Panc1 (cell line): ENCODE data around the gene ZBTB8A. TPM values are rescaled to one million over a fixed set of nuclear protein-coding genes. Genes with fewer than 3 reads are reported as not detected.
"Not testable (repeated sequence)": the region's sequence is repeated elsewhere in the genome, so short reads cannot be mapped to it uniquely, and the experiment has no call there.

Experiments used
- ATAC-seq: fragments of 200-7000 bp; cut with Tn5 transposase; 2 replicates; pipeline ENCODE4 v1.9.1; 2020; ENCODE audit warnings: mild to moderate bottlenecking, moderate library complexity
- BruUV-seq: library from RNA; stranded (reverse); fragments of 400-500 nt; replicated peaks from 2 replicates; lab custom pipeline; 2021; lab: Mats Ljungman, UMichigan
- CTCF ChIA-PET: fragments of 300-600 bp; sonication (Branson Sonifier 250); formaldehyde crosslinking; loops from one replicate; lab custom pipeline; 2022; ENCODE audit warnings: antibody characterized with exemption; lab: Charles Lee
- POLR2A ChIA-PET: fragments of 300-600 bp; sonication (Branson Sonifier 250); formaldehyde crosslinking; loops from one replicate; lab custom pipeline; 2022; ENCODE audit warnings: antibody characterized with exemption; lab: Charles Lee
- DNase-seq: peaks from one replicate; pipeline ENCODE4 v3.0.0-alpha.2; 2010; ENCODE audit warnings: low read depth, low spot score
- H3K27ac ChIP-seq: 2 replicates; pipeline ENCODE4 v1.5.1; 2011; ENCODE audit warnings: mild to moderate bottlenecking, low read length, inconsistent platforms
- H3K27me3 ChIP-seq: fragments of 200-500 bp; sonication (Bioruptor generic); 2 replicates; pipeline ENCODE4 v1.6.0; 2014; ENCODE audit warnings: low read length, inconsistent platforms; ENCODE audit not compliant: control insufficient read depth, insufficient read depth
- H3K36me3 ChIP-seq: fragments of 200-500 bp; sonication (Bioruptor generic); 2 replicates; pipeline ENCODE4 v1.5.1; 2014; ENCODE audit warnings: inconsistent platforms, mild to moderate bottlenecking, low read length, moderate library complexity; ENCODE audit not compliant: control insufficient read depth, insufficient read depth
- H3K4me1 ChIP-seq: 2 replicates; pipeline ENCODE4 v1.5.1; 2011; ENCODE audit warnings: inconsistent platforms, mild to moderate bottlenecking, low read length, moderate library complexity; ENCODE audit not compliant: control insufficient read depth, insufficient read depth
- H3K4me3 ChIP-seq, 2 experiments: 2 replicates each; pipeline ENCODE4 v1.5.1; 2011 to 2012; ENCODE audit warnings: low read depth in 2 of 2, low read length in 2 of 2, mild to moderate bottlenecking in 2 of 2, inconsistent platforms in 1 of 2, moderate library complexity in 1 of 2
- H3K9me3 ChIP-seq: fragments of 200-500 bp; sonication (Bioruptor generic); 2 replicates; pipeline ENCODE4 v1.5.1; 2014; ENCODE audit warnings: low read depth, mild to moderate bottlenecking, inconsistent platforms, low read length, moderate library complexity; ENCODE audit not compliant: control insufficient read depth, insufficient read depth
- POLR2AphosphoS5 ChIP-seq: IDR thresholded peaks from 2 replicates; pipeline ENCODE4 v1.6.1; 2012; ENCODE audit warnings: mild to moderate bottlenecking, low read depth, low read length, moderate library complexity
- SIN3A ChIP-seq: IDR thresholded peaks from 2 replicates; pipeline ENCODE4 v1.6.1; 2012; ENCODE audit warnings: low read depth, mild to moderate bottlenecking, low read length, moderate library complexity, borderline replicate concordance; ENCODE audit not compliant: insufficient read depth
- TCF7L2 ChIP-seq: IDR thresholded peaks from 2 replicates; pipeline ENCODE4 v1.6.1; 2011; ENCODE audit warnings: mild to moderate bottlenecking, low read depth, low read length, inconsistent platforms
- in situ Hi-C: cut with HindIII; loops from 2 replicates; pipeline ENCODE4 v1.10.0; 2016; ENCODE audit warnings: low sequenced_read_pairs, low pct_unique_long_range_greater_than_20kb
- intact Hi-C: fragments of 100-400 bp; cut with micrococcal nuclease; formaldehyde crosslinking; loops from one replicate; pipeline ENCODE4 v1.10.0; 2022; ENCODE audit not compliant: unreplicated experiment
- total RNA-seq: library from RNA; stranded (reverse); gene quantifications from one replicate; pipeline ENCODE4 v1.2.1, GENCODE V29; 2021; ENCODE audit not compliant: unreplicated experiment
- TF ChIP-seq, protein P1 (sequence below), 2 experiments: IDR thresholded peaks; 2 replicates each; pipeline ENCODE4 v1.6.1; 2011 to 2012; ENCODE audit warnings: low read depth in 2 of 2, control low read depth in 1 of 2, low read length in 1 of 2, mild to moderate bottlenecking in 1 of 2, moderate library complexity in 1 of 2; ENCODE audit not compliant: insufficient read depth in 1 of 2
- TF ChIP-seq, protein P2 (sequence below): fragments of 450-650 bp; IDR thresholded peaks from 2 replicates; pipeline ENCODE4 v1.5.1; 2017; ENCODE audit warnings: mild to moderate bottlenecking

ZBTB8A gene
- total RNA-seq, 1 experiment from 2014 or later: 6.5 TPM

DNA sequence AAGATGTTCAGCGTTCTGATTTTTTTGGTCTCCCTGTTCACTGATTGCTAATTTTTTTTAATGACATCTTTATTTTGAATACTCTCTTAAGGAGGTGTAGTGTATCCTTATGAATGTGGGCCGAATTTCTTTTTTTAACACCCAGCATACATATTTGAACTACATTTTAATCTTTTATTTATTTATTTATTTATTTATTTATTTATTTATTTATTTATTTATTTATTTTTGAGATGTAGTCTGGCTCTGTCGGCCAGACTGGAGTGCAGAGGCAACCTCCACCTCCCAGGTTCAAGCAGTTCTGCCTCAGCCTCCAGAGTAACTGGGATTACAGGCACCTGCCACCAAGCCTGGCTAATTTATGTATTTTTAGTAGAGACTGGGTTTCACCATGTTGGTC lies 15.1 kb downstream of the ZBTB8A start:
- POLR2A ChIA-PET: no interaction called here
- no TSS peak for BruUV-seq
- TF ChIP-seq POLR2AphosphoS5 (no peak), TCF7L2 (no peak), SIN3A (no peak)
- TF ChIP-seq, protein P1, sequence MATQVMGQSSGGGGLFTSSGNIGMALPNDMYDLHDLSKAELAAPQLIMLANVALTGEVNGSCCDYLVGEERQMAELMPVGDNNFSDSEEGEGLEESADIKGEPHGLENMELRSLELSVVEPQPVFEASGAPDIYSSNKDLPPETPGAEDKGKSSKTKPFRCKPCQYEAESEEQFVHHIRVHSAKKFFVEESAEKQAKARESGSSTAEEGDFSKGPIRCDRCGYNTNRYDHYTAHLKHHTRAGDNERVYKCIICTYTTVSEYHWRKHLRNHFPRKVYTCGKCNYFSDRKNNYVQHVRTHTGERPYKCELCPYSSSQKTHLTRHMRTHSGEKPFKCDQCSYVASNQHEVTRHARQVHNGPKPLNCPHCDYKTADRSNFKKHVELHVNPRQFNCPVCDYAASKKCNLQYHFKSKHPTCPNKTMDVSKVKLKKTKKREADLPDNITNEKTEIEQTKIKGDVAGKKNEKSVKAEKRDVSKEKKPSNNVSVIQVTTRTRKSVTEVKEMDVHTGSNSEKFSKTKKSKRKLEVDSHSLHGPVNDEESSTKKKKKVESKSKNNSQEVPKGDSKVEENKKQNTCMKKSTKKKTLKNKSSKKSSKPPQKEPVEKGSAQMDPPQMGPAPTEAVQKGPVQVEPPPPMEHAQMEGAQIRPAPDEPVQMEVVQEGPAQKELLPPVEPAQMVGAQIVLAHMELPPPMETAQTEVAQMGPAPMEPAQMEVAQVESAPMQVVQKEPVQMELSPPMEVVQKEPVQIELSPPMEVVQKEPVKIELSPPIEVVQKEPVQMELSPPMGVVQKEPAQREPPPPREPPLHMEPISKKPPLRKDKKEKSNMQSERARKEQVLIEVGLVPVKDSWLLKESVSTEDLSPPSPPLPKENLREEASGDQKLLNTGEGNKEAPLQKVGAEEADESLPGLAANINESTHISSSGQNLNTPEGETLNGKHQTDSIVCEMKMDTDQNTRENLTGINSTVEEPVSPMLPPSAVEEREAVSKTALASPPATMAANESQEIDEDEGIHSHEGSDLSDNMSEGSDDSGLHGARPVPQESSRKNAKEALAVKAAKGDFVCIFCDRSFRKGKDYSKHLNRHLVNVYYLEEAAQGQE (IDR thresholded peaks at IDR 0.05; ENCODE audit: insufficient read depth in 1 of 2, low read depth in 2 of 2, low read length in 1 of 2): no peak
- TF ChIP-seq, protein P2, sequence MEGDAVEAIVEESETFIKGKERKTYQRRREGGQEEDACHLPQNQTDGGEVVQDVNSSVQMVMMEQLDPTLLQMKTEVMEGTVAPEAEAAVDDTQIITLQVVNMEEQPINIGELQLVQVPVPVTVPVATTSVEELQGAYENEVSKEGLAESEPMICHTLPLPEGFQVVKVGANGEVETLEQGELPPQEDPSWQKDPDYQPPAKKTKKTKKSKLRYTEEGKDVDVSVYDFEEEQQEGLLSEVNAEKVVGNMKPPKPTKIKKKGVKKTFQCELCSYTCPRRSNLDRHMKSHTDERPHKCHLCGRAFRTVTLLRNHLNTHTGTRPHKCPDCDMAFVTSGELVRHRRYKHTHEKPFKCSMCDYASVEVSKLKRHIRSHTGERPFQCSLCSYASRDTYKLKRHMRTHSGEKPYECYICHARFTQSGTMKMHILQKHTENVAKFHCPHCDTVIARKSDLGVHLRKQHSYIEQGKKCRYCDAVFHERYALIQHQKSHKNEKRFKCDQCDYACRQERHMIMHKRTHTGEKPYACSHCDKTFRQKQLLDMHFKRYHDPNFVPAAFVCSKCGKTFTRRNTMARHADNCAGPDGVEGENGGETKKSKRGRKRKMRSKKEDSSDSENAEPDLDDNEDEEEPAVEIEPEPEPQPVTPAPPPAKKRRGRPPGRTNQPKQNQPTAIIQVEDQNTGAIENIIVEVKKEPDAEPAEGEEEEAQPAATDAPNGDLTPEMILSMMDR: no peak
- in situ Hi-C loops: no loop called here
- DNase-seq: no peak
- Histone ChIP-seq H3K27me3 (no peaks in the 10 kb centered on the region), H3K27ac (no peak overlapping the region), H3K4me3 (no peak overlapping the region), H3K9me3 (no peaks in the 10 kb centered on the region), H3K4me1 (no peaks in the 10 kb centered on the region), H3K36me3 (no peaks in the 10 kb centered on the region)
- intact Hi-C loops: no loop called here
- CTCF ChIA-PET: no interaction called here
- ATAC-seq: no peak

DNA sequence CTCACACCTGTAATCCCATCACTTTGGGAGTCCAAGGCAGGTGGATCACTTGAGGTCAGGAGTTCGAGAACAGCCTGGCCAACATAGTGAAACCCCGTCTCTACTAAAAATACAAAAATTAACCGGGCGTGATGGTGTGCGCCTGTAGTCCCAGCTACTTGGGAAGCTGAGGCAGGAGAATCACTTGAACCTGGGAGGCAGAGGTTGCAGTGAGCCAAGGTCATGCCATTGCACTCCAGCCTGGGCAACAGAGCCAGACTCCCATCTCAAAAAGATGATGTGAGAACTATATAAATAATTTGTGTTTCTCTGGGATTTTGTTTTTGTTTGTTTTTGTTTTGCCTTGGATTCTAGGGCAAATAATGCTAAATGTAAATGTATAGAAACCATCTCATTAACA lies 17.8 kb downstream of the ZBTB8A start:
- POLR2A ChIA-PET, H3K4me3 ChIP-seq, BruUV-seq, H3K27ac ChIP-seq, H3K9me3 ChIP-seq, H3K27me3 ChIP-seq, DNase-seq, intact Hi-C loops, in situ Hi-C loops, CTCF ChIA-PET, H3K36me3 ChIP-seq, H3K4me1 ChIP-seq, ATAC-seq: not testable (repeated sequence)

DNA sequence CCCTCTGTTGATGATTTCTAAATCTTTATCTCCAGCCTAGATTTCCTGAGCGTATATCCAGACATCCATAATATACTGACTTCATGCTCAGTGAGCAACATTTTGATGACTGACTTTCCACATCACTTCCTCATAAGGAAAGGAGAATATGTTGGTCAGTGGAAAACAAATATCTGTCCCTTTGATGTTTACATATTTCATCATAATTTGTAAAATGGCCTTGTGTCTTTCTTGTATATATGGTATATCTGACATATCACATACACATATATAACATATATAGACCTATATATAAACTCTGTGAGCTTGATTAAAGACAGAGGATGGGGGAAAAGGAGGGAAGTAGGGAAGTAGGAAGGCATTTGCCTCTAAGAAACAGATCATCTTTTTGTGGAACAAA lies 18.6 kb downstream of the ZBTB8A start:
- in situ Hi-C loops (no loop called here), intact Hi-C loops (no loop called here)
- Histone ChIP-seq H3K27me3 (no peaks in the 10 kb centered on the region), H3K4me1 (no peaks in the 10 kb centered on the region), H3K4me3 (no peak overlapping the region), H3K27ac (no peak overlapping the region), H3K36me3 (no peaks in the 10 kb centered on the region), H3K9me3 (no peaks in the 10 kb centered on the region)
- TF ChIP-seq SIN3A (no peak), TCF7L2 (no peak), POLR2AphosphoS5 (no peak)
- TF ChIP-seq, protein P1 (IDR thresholded peaks at IDR 0.05; ENCODE audit: insufficient read depth in 1 of 2, low read depth in 2 of 2, low read length in 1 of 2): no peak
- TF ChIP-seq, protein P2: no peak
- ATAC-seq: no peak
- ChIA-PET CTCF (no interaction called here), POLR2A (interaction anchor here (0.6 kb wide), 1 partner anchor 31 kb away, joined by 3 read pairs; no protein-coding TSS in a partner anchor)
- no peak for DNase-seq
- BruUV-seq: no TSS peak
